H1 (cell line): Measurements from ENCODE around the gene TPP1.

Experiments used
- ATF2 ChIP-seq: IDR thresholded peaks from 2 replicates; pipeline ENCODE4 v1.6.1; 2012; ENCODE audit warnings: low read length, inconsistent platforms
- BCL11A ChIP-seq, 2 experiments: IDR thresholded peaks; one replicate each; pipeline ENCODE4 v1.6.1; 2011; ENCODE audit warnings: low read depth in 2 of 2, low read length in 2 of 2, mild to moderate bottlenecking in 2 of 2
- CBX5 ChIP-seq: fragments of 300-800, 300-1000 bp; sonication (generic); IDR thresholded peaks from 2 replicates; pipeline ENCODE4 v1.7.1; 2016; ENCODE audit warnings: antibody characterized with exemption, low read length, low read depth
- CTCF ChIP-seq, 3 experiments: IDR thresholded peaks; 1 replicate in 2 of 3; 2 replicates in 1 of 3; pipeline versions ENCODE4 v1.5.1 to v1.6.1; 2011; ENCODE audit warnings: low read length in 3 of 3, mild to moderate bottlenecking in 3 of 3, inconsistent platforms in 2 of 3, low read depth in 1 of 3, moderate library complexity in 1 of 3; ENCODE audit not compliant: insufficient read depth in 1 of 3; ENCODE audit errors: control extremely low read depth in 1 of 3
- HDAC2 ChIP-seq, 2 experiments: fragments of 300-600 bp in 1 of 2; sonication (generic) in 1 of 2; IDR thresholded peaks; 2 replicates each; pipeline ENCODE4 v1.6.1; 2011 to 2012; ENCODE audit warnings: low read depth in 2 of 2, low read length in 2 of 2, mild to moderate bottlenecking in 2 of 2, moderate library complexity in 2 of 2, borderline replicate concordance in 1 of 2, inconsistent platforms in 1 of 2
- NRF1 ChIP-seq: IDR thresholded peaks from 2 replicates; pipeline ENCODE4 v1.6.1; 2011; ENCODE audit warnings: mild to moderate bottlenecking, low read depth, low read length, improper control_type of control experiment
- POLR2A ChIP-seq, 2 experiments: IDR thresholded peaks; 1 replicate in 1 of 2; 2 replicates in 1 of 2; pipeline ENCODE4 v1.6.1; 2011; ENCODE audit warnings: low read depth in 2 of 2, low read length in 2 of 2, mild to moderate bottlenecking in 2 of 2; ENCODE audit errors: control extremely low read depth in 1 of 2
- POLR2AphosphoS5 ChIP-seq: IDR thresholded peaks from 2 replicates; pipeline ENCODE4 v1.6.1; 2011; ENCODE audit warnings: low read depth, low read length
- POU5F1 ChIP-seq: IDR thresholded peaks from 2 replicates; pipeline ENCODE4 v1.6.1; 2011; ENCODE audit warnings: low read depth, mild to moderate bottlenecking, low read length, moderate library complexity

- TF ChIP-seq CTCF (IDR thresholded peaks at IDR 0.05; ENCODE audit: control extremely low read depth in 1 of 3, insufficient read depth in 1 of 3, low read depth in 1 of 3, low read length in 3 of 3) (no peak), BCL11A (IDR thresholded peaks at IDR 0.05; ENCODE audit: low read depth in 2 of 2, low read length in 2 of 2) (no peak), POLR2AphosphoS5 (no peak), POLR2A (IDR thresholded peaks at IDR 0.05; ENCODE audit: control extremely low read depth in 1 of 2, low read depth in 2 of 2, low read length in 2 of 2) (no peak), CBX5 (no peak), HDAC2 (IDR thresholded peaks at IDR 0.05; ENCODE audit: borderline replicate concordance in 1 of 2, low read depth in 2 of 2, low read length in 2 of 2) (no peak), POU5F1 (no peak), ATF2 (no peak), NRF1 (no peak)
Measured at GRCh38 chr11:6650104-6650503, 30.9 kb upstream of the TPP1 start.
